GM12891 (cell line): Measurements from ENCODE around the gene OSBPL5.

Source experiments
- PAX5 ChIP-seq: IDR thresholded peaks from 2 replicates; pipeline ENCODE4 v1.6.1; 2011; ENCODE audit warnings: low read length, moderate library complexity, mild to moderate bottlenecking; ENCODE audit not compliant: insufficient read depth, severe bottlenecking
- POLR2A ChIP-seq: IDR thresholded peaks from 2 replicates; pipeline ENCODE4 v1.6.1; 2011; ENCODE audit warnings: low read depth, low read length, control low read depth
- POLR2AphosphoS5 ChIP-seq: IDR thresholded peaks from 2 replicates; pipeline ENCODE4 v1.6.1; 2011; ENCODE audit warnings: low read depth, low read length, control low read depth
- SPI1 ChIP-seq: IDR thresholded peaks from 2 replicates; pipeline ENCODE4 v1.6.1; 2011; ENCODE audit warnings: low read depth, low read length, control low read depth
- TAF1 ChIP-seq: IDR thresholded peaks from 2 replicates; pipeline ENCODE4 v1.6.1; 2011; ENCODE audit warnings: low read depth, low read length, control low read depth

GRCh38 chr11:3056296-3057068 is 108.6 kb downstream of the OSBPL5 start:
- no peak for TF ChIP-seq POLR2A
- TF ChIP-seq POLR2AphosphoS5: no peak
- no peak for TF ChIP-seq TAF1
- TF ChIP-seq PAX5: no peak
- TF ChIP-seq SPI1: no peak
